ENCODE measurements around the gene TRIM31. TPM values are rescaled to one million over a fixed set of nuclear protein-coding genes. Genes with fewer than 3 reads are reported as not detected.

Gene TRIM31
- total and polyA plus RNA-seq, 10 of the 15 experiments (the other 5 are each of a cell fraction or from before 2014, with no cell fraction given) = 0.09 to 20.5 (median 0.31) TPM; not detected in 3

- RAD21 ChIA-PET (ENCODE audit: unreplicated experiment) = interaction anchor here (1.3 kb wide), 1 partner anchor 13 kb away, joined by 4 read pairs; no protein-coding TSS in a partner anchor
Observed at GRCh38 chr6:30143780-30144179, 30.9 kb upstream of the TRIM31 start.

More at GRCh38 chr6:30143780-30144179, 30.9 kb upstream of the TRIM31 start:
- POLR2A ChIA-PET = no interaction called here
- H3K36me3 ChIP-seq (ENCODE audit: control insufficient read depth in 2 of 2, insufficient read depth in 2 of 2, low read length in 1 of 2) = no peaks in the 10 kb centered on the region
- no peak overlapping the region for H3K4me3 ChIP-seq
- H2AFZ ChIP-seq (ENCODE audit: control insufficient read depth, low read depth, low read length) = no peak overlapping the region
- H4K20me1 ChIP-seq (ENCODE audit: control insufficient read depth, insufficient read depth) = no peaks in the 10 kb centered on the region
- no peaks in the 10 kb centered on the region; the same call in 1 of the 2 replicates for H3K4me1 ChIP-seq (ENCODE audit: control insufficient read depth, insufficient read depth, low read length)
- peaks cover 2 to 3% of the 10 kb centered on the region in 2 experiments; a peak in 2 of 4 replicates for H3K27me3 ChIP-seq (replicated peaks in 1 of 2; ENCODE audit: control insufficient read depth in 2 of 2, insufficient read depth in 2 of 2, low read length in 1 of 2)
- no peak overlapping the region for H3K9ac ChIP-seq (ENCODE audit: control insufficient read depth, insufficient read depth, low read length)
- SMC1A ChIA-PET (ENCODE audit: uncharacterized antibody, unreplicated experiment) = interaction anchor here (0.6 to 2.9 kb wide), 4 partner anchors 8 to 553 kb away, joined by 3 to 14 read pairs (median 3); no protein-coding TSS in a partner anchor
- 0% methylated on average over 2 of the region's 2 CpGs for WGBS (ENCODE audit: insufficient coverage, insufficient replicate concordance, low lambda C conversion rate, missing lambda C conversion rate)
- no TSS peak for BruUV-seq (replicated peaks)
- intact Hi-C loops (cut with micrococcal nuclease; ENCODE audit: unreplicated experiment) = no loop called here
- no peak overlapping the region for H3K27ac ChIP-seq (ENCODE audit: control insufficient read depth, insufficient read depth)
- TF ChIP-seq LARP7 (IDR thresholded peaks at IDR 0.05) = no peak
- no peak for TF ChIP-seq STAT3 (IDR thresholded peaks at IDR 0.05; ENCODE audit: low read depth, low read length)
- TF ChIP-seq ZNF687 (IDR thresholded peaks at IDR 0.05) = no peak
- no peak for TF ChIP-seq NRF1 (conservative IDR thresholded peaks at IDR 0.05; ENCODE audit: low read depth, low read length)
- no peak for TF ChIP-seq RAD51 (IDR thresholded peaks at IDR 0.05)
- TF ChIP-seq BCLAF1 (IDR thresholded peaks at IDR 0.05) = no peak
- TF ChIP-seq NR2F1 (conservative IDR thresholded peaks at IDR 0.05) = no peak
- TF ChIP-seq RELA (IDR thresholded peaks at IDR 0.05; ENCODE audit: borderline replicate concordance, partially characterized antibody) = no peak
- no peak for TF ChIP-seq USF1 (IDR thresholded peaks at IDR 0.05; ENCODE audit: borderline replicate concordance, extremely low read length, insufficient read depth, low read depth, low read length)
- TF ChIP-seq SP1 (IDR thresholded peaks at IDR 0.05; ENCODE audit: low read depth, low read length) = no peak
- CTCF ChIA-PET = interaction anchor here (1.7 to 3.8 kb wide), 2 partner anchors 10 to 39 kb away, joined by 5 to 28 read pairs; no protein-coding TSS in a partner anchor
- DNase-seq (ENCODE audit: low read depth, low spot score) (no peak), FAIRE-seq (no peak), ATAC-seq (no peak)
- no peaks in the 10 kb centered on the region for H3K79me2 ChIP-seq (ENCODE audit: control insufficient read depth, insufficient read depth, low read length)
- no peak overlapping the region for H3K4me2 ChIP-seq (ENCODE audit: control insufficient read depth, insufficient read depth)
- in situ Hi-C loops (cut with MboI) = no loop called here
- no peaks in the 10 kb centered on the region for H3K9me3 ChIP-seq (replicated peaks; ENCODE audit: control insufficient read depth, insufficient read depth, low read length)

Data from GM12878 (cell line).